ENCODE data around the gene MAP1A.

- TF ChIP-seq CTCF (IDR thresholded peaks at IDR 0.05 in 4 of 5, conservative IDR thresholded peaks at IDR 0.05 in 1 of 5) = no peak
- TF ChIP-seq POLR2A (IDR thresholded peaks at IDR 0.05) = no peak
Observed at GRCh38 chr15:43517354-43518196, at the start of gene MAP1A.

All from gastrocnemius medialis (tissue), 4 donors.